SJSA1 (cell line): ENCODE results near the gene SCPEP1. TPM values are rescaled to one million over a fixed set of nuclear protein-coding genes. Genes with fewer than 3 reads are reported as not detected.
"Not testable (repeated sequence)": the region's sequence is repeated elsewhere in the genome, so short reads cannot be mapped to it uniquely, and the experiment has no call there.

ENCODE experiments used
- DNase-seq, 2 experiments: peaks; one replicate each; pipeline ENCODE4 v3.0.0-alpha.2; 2015 to 2020; ENCODE audit warnings: low spot score in 2 of 2, low read depth in 1 of 2
- H3K27ac ChIP-seq: fragments of 250-450 bp; sonication (Bioruptor Pico); 2 replicates; pipeline ENCODE4 v1.5.1; 2020; ENCODE audit warnings: mild to moderate bottlenecking, moderate library complexity
- H3K27me3 ChIP-seq: fragments of 250-450 bp; sonication (Bioruptor Pico); replicated peaks from 2 replicates; pipeline ENCODE4 v1.5.1; 2020; ENCODE audit warnings: mild to moderate bottlenecking, moderate library complexity
- H3K36me3 ChIP-seq: fragments of 250-450 bp; sonication (Bioruptor Pico); 2 replicates; pipeline ENCODE4 v1.5.1; 2020; ENCODE audit warnings: mild to moderate bottlenecking
- H3K4me1 ChIP-seq: fragments of 250-450 bp; sonication (Bioruptor Pico); replicated peaks from 2 replicates; pipeline ENCODE4 v1.6.1; 2021; ENCODE audit warnings: mild to moderate bottlenecking
- H3K4me3 ChIP-seq: fragments of 250-450 bp; sonication (Bioruptor Pico); 2 replicates; pipeline ENCODE4 v1.5.1; 2020; ENCODE audit warnings: mild to moderate bottlenecking
- H3K9me3 ChIP-seq: fragments of 250-450 bp; sonication (Bioruptor Pico); replicated peaks from 2 replicates; pipeline ENCODE4 v1.5.1; 2020; ENCODE audit warnings: mild to moderate bottlenecking
- total RNA-seq: library from RNA; depleted of rRNA; stranded (reverse); fragments of >200 nt; shearing (Covaris generic); gene quantifications from 2 replicates; pipeline ENCODE4 v1.2.3, GENCODE V29; 2014

Gene SCPEP1
- total RNA-seq, 1 experiment from 2014 or later: 80.6 TPM

DNA sequence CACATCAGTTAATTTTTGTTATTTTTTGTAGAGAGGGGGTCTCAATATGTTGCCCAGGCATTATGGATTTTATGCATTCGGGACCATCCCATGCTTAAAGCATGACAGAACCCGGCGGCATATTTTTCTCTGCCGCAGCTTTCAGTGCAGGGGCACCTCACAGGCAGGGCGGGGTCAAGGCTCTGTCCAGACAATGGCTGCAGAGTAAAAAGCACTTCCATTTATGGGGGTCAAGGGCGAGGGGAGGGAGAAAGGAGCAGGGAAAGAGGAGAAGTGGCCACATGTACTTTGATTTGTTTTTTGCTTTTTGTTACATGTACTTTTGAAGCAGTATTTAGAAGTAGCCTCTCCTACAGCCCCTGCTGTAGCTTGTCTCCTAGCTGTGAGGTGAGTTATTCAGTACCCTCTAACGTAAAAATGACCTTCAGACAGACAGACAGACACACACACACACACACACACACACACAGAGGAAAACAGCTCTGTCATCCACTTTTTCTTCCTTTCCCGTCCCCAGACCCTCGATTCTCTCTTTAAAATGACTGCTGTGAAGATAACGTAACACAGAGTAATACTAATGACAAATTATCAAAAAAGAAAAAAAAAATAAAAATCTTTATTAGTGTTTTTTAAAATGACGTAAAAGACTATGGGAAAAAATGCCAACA is 856 bp upstream of the SCPEP1 start:
- peak overlapping the region; percentile 42; the same call in 1 of the 2 replicates for H3K4me3 ChIP-seq
- H3K27ac ChIP-seq: no peak overlapping the region
- DNase-seq: peak in 1 of 2 experiments; percentile 22
- H3K4me1 ChIP-seq: peaks cover 7% of the 10 kb centered on the region
- H3K27me3 ChIP-seq: peaks cover 24% of the 10 kb centered on the region
- H3K9me3 ChIP-seq: no peaks in the 10 kb centered on the region
- H3K36me3 ChIP-seq: no peaks in the 10 kb centered on the region

DNA sequence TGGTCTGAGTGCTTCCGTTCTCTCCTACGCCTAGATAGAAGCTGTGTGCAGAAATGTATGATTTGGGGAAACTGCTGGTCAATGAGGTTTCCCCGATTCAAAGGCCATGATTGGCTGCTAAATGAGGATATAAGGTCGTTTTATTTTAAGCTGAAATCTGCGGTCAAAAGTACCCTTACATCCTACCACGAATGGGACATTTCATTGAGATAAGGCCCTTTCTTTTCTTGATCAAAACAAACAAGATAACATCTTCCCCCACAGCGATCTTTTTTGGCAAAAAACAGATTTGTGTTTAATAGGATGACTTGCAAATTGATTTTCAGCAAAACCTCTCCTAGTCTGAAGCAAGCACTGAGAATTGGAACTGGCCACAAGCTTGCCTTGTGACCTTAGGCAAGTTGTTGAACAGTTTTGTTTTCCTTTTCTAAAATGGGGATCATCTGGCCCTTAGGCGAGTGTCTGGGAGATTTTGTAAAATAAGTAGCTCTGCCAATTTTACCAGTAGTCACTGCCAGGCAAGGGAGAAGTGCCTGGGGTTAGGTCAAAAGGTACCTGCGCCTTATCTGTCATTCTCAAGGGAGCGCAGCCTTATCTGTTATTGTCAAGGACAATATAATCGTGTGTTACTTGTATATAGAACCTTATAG is 635 bp downstream of the SCPEP1 start:
- H3K4me3 ChIP-seq: peak overlapping the region; percentile 42
- H3K27ac ChIP-seq: no peak overlapping the region
- H3K4me1 ChIP-seq: peaks cover 7% of the 10 kb centered on the region
- no peaks in the 10 kb centered on the region for H3K9me3 ChIP-seq
- H3K36me3 ChIP-seq: no peaks in the 10 kb centered on the region
- peaks cover 24% of the 10 kb centered on the region for H3K27me3 ChIP-seq
- peak in 1 of 2 experiments; percentile 15 for DNase-seq

DNA sequence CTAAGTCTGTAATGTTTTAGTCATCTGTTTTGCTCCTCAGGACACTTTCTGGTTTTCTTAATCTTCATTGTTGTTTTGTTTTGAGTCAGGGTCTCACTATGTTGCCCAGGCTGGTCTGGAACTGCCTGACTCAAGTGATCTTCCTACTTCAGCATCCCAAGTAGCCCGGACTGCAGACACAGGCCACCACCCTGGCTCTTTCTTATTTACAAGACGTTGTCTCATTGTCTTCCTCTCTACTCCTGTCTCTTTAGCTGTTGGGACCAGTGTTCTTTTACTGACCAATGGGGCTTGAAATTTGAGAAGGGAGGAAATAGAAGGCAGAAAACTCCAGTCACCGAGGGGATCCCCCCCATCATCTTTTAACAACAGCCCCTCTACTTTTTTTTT is 1.2 kb downstream of the SCPEP1 start:
- peaks cover 24% of the 10 kb centered on the region for H3K27me3 ChIP-seq
- H3K36me3 ChIP-seq: no peaks in the 10 kb centered on the region
- H3K4me3 ChIP-seq: no peak overlapping the region
- no peaks in the 10 kb centered on the region for H3K9me3 ChIP-seq
- no peak overlapping the region for H3K27ac ChIP-seq
- DNase-seq: no peak
- peaks cover 7% of the 10 kb centered on the region for H3K4me1 ChIP-seq

DNA sequence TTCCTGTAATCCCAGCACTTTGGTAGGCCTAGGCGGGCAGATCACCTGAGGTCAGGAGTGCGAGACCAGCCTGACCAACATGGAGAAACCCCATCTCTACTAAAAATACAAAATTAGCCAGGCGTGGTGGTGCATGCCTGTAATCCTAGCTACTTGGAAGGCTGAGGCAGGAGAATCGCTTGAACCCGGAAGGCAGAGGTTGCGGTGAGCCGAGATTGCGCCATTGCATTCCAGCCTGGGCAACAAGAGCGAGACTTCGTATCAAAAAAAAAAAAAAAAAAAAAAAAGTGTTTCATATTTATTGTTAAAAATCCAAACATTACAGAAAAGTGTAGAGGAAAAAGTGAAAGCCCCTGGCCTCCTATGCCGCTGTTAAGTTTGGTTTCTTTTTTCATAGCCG is 2.6 kb downstream of the SCPEP1 start:
- H3K27ac ChIP-seq, H3K9me3 ChIP-seq, H3K4me1 ChIP-seq, H3K36me3 ChIP-seq, H3K4me3 ChIP-seq, DNase-seq: not testable (repeated sequence)
- peaks cover 17% of the 10 kb centered on the region for H3K27me3 ChIP-seq

DNA sequence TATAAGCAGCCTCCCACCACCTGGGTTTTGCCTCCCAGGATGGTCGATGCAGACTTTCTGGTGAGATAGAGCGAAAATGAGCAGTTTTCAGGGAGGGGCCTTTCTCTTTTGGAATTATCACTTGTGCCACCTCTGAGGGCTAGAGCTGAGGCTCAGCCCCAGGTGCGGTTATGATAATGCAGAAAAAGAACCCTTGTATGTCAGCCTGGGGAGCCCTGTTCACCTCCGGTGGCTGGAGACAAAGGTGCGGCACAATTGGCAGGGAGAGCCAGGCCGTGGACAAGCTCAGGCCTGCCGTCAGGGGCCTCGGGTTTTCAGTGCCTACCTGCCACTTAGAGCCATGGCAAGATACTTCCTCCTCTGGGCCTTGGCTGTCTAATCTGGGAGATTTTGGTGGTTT is 4.4 kb downstream of the SCPEP1 start:
- Histone ChIP-seq H3K4me1 (peaks cover 7% of the 10 kb centered on the region), H3K36me3 (peaks cover 5% of the 10 kb centered on the region; the same call in 1 of the 2 replicates), H3K27me3 (peaks cover under 1% of the 10 kb centered on the region; the same call in 1 of the 2 replicates), H3K9me3 (no peaks in the 10 kb centered on the region), H3K27ac (no peak overlapping the region), H3K4me3 (no peak overlapping the region)
- no peak for DNase-seq

DNA sequence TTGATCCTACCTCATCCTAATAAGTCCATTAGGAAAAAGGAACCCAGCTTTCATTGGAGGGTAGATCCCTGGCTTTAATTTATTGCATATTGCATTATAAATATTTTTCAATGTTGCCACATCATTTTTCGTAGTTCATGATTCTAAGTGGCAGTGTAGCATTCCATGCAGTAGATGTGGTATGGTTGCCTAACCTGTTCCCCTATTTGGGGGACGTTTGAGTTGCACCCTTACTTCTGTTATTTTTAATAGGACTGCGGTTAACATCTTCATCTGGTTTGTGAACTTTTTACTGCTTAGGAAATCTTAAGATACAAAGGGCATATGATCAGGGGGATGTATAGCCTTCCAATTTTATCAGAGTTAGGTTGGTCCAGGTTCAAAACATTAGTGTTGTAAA is 5.4 kb downstream of the SCPEP1 start:
- Histone ChIP-seq H3K4me3 (no peak overlapping the region), H3K4me1 (peaks cover 6% of the 10 kb centered on the region), H3K27ac (no peak overlapping the region), H3K9me3 (no peaks in the 10 kb centered on the region), H3K27me3 (no peaks in the 10 kb centered on the region), H3K36me3 (peaks cover 13% of the 10 kb centered on the region)
- DNase-seq: no peak

DNA sequence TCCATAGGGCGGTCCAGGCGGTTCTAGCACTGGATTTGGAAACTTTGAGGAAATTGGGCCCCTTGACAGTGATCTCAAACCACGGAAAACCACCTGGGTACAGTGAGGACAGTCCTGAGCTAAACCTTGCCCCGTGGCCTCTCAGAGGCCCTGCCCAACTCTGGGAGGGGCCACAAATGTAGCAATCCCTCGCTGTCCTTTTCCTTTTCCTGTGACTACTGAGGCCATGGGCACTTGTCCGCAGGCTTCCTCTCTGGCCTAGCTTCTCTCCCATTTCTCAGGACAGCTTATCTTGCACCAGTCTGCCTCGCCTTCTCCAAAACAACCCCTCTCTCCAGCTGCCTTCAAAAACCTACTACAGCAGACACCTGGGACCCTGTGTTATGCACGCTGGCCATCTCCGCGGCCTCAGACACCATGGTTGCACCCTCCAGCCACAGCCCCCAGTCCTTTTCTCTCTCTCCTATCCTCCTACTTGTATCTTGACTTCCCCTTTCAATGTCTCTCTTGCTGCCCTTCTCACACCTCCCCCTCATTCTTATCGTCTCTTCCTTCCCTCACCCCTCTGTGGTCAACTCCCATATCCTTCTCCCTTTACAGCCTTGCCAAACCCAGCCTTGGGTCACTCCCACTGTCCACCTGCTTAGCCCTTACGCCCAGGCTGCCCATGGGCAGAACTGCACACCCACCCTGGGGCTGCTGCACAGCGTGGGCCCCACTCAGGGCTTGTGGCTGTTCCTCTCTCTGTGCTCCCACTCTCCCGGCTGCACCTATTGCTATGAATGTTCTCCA is 7.6 kb downstream of the SCPEP1 start:
- H3K27me3 ChIP-seq: no peaks in the 10 kb centered on the region
- H3K27ac ChIP-seq: no peak overlapping the region
- peaks cover 13% of the 10 kb centered on the region for H3K36me3 ChIP-seq
- DNase-seq: no peak
- H3K4me1 ChIP-seq: no peaks in the 10 kb centered on the region
- no peak overlapping the region for H3K4me3 ChIP-seq
- H3K9me3 ChIP-seq: no peaks in the 10 kb centered on the region

DNA sequence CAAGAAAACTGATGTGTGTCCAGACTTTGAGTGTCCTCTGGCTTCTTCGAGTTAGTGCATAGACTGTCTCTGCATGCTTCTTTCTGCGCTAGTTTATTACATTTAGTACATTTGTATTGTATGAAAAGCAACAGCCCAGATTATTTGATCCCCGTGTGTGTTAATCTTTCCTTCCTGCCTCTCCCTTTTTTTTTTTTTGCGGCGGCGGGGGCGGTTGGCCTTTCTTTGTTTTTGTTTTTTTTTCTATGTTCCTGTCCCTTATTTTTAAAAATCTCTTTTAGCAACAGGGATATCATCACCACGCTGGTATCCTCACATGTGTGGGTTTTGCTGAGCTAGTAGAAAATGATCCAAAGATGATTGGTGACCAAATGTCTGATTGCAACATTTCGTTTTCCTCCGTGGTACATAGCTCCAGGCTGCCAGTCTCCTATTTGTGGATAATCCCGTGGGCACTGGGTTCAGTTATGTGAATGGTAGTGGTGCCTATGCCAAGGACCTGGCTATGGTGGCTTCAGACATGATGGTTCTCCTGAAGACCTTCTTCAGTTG is 9.4 kb downstream of the SCPEP1 start:
- Histone ChIP-seq H3K27ac (no peak overlapping the region), H3K4me1 (no peaks in the 10 kb centered on the region), H3K36me3 (peaks cover 16% of the 10 kb centered on the region), H3K9me3 (no peaks in the 10 kb centered on the region), H3K4me3 (no peak overlapping the region), H3K27me3 (no peaks in the 10 kb centered on the region)
- DNase-seq: no peak

DNA sequence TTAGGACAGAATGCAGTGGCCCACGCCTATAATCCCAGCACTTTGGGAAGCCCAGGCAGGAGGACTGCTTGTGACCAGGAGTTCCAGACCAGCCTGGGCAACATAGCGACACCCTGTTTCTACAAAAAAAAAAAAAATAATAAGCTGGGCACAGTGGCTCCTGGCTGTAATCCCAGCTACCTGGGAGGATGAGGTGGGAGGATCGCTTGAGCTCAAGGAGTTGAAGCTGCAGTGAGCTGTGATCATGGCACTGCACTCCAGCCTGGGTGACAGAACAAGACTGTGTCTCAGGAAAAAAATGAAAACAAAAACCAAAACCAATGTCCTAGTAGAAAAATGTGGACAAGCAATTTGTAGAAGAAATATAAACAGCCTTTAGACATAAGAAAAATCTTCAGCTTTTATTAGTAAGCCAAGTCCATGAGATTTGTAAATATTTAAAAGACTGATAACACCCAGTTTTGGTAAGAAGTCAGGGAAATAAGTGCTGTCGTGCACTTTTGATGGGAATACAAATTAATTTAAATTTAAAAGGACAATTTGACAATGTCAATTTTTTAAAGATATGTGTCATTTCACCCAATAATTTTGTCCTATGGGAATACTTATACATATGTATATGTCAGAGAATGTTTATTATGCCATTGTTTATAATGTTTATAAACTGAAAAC is 11.1 kb downstream of the SCPEP1 start:
- H3K4me1 ChIP-seq: no peaks in the 10 kb centered on the region

DNA sequence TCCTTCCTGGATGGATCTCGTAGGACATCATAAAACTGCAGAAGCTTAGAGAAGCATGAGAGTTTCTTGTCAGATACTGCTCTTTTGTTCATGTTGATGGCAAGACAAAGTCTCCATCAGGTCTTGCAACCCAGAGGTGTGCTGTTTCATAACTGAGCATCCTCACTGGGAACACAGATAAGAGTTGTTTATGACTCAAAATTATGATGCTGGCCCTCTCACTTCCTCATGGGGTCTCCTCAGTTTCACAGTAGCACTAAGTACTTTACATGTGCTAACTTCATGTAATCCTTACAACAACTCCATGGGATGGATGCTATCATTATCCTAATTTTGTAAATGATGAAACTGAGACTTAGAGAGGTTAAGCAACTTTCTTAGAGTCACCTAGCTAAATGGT is 14.4 kb downstream of the SCPEP1 start:
- Histone ChIP-seq H3K4me3 (no peak overlapping the region), H3K27ac (no peak overlapping the region), H3K36me3 (peaks cover 27% of the 10 kb centered on the region), H3K9me3 (no peaks in the 10 kb centered on the region), H3K27me3 (no peaks in the 10 kb centered on the region), H3K4me1 (no peaks in the 10 kb centered on the region)
- DNase-seq: no peak

More for the DNA sequence above, 11.1 kb downstream of the SCPEP1 start:
- no peaks in the 10 kb centered on the region for H3K9me3 ChIP-seq
- peaks cover 25% of the 10 kb centered on the region for H3K36me3 ChIP-seq
- no peak for DNase-seq
- no peaks in the 10 kb centered on the region for H3K27me3 ChIP-seq
- no peak overlapping the region for H3K4me3 ChIP-seq
- H3K27ac ChIP-seq: no peak overlapping the region

DNA sequence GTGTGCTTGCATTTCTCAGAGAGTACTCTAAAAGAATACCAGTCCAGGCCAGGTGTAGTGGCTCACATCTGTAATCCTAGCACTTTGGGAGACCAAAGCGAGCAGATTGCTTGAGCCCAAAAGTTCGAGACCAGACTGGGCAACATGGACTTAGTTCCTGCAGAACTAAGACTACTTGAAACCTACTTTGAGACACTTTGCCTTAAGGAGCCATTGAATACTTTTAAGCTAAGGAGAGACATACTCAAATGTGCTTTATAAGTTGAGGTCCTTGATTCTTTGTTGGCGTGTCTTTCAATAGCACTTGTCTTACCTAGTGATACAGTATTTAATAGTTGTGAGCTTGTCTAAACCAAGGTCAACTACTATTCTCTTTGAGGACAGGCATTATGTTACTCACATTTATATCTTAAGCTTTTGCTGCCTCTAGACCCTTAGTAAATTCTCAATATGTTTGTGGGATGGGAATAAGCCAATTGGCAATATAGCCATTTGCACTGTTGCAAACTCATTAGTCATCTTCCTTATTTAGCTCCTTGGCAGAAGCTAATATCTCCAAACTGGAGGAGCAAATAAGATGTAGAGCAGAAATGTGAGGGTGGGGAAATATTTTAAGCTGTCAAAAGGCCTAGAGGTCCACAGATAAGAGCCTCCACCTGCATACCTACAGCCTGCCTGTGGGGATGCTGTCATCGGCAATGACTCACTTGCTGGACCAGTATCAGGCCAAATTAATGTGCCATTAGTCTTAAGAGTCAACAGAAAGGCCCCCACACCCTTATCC is 16.3 kb downstream of the SCPEP1 start:
- Histone ChIP-seq H3K4me1 (no peaks in the 10 kb centered on the region), H3K4me3 (no peak overlapping the region), H3K9me3 (no peaks in the 10 kb centered on the region), H3K36me3 (peaks cover 20% of the 10 kb centered on the region), H3K27me3 (no peaks in the 10 kb centered on the region), H3K27ac (no peak overlapping the region)
- DNase-seq: no peak

DNA sequence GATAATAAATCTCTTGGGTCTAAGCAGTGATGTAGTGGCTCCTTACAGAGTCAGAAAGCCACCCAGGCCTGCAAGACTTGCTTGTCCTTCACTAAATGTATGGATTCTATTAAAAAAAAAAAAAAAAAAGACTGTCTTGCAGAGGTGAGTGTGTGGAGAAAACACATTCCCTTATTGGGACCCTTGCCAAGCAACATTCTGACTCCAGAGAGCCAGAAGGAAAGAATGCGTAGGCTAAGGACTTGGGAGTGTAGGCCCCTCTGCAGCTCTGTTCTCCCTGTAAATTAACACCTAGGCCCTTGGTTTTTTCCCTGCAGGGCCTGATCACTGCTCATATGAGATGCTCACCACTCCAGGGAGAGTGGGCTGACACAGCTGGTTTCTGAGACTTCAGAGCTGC is 17.8 kb downstream of the SCPEP1 start:
- Histone ChIP-seq H3K36me3 (peaks cover 20% of the 10 kb centered on the region), H3K4me1 (no peaks in the 10 kb centered on the region), H3K27ac (no peak overlapping the region), H3K27me3 (no peaks in the 10 kb centered on the region), H3K4me3 (no peak overlapping the region), H3K9me3 (no peaks in the 10 kb centered on the region)
- DNase-seq: no peak

DNA sequence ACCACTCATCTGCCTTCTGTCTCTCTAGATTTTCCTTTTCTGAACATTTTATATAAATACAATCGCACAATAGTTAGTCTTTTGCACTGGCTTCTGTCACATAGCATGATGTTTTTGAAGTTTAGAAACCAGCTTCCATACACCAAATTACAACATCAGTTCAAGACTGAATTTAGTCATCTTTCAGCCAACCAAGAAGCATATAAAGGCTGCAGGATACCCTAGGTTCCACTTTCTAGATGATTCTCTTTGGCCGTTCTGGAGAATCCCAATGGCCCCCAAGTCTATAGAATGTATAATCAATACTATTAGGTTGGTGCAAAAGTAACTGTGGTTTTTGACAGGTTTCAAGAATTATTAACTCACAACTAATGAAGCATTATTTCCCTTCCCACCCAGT is 19.4 kb downstream of the SCPEP1 start:
- no peaks in the 10 kb centered on the region for H3K4me1 ChIP-seq
- no peaks in the 10 kb centered on the region for H3K27me3 ChIP-seq
- H3K27ac ChIP-seq: no peak overlapping the region
- H3K36me3 ChIP-seq: peaks cover 22% of the 10 kb centered on the region
- no peaks in the 10 kb centered on the region for H3K9me3 ChIP-seq
- no peak overlapping the region for H3K4me3 ChIP-seq
- DNase-seq: no peak
